ENCODE results near the gene ARHGEF18. TPM values are rescaled to one million over a fixed set of nuclear protein-coding genes. Genes with fewer than 3 reads are reported as not detected.

ARHGEF18 gene
- total RNA-seq, 1 experiment from 2014 or later: 38.3 TPM

DNA sequence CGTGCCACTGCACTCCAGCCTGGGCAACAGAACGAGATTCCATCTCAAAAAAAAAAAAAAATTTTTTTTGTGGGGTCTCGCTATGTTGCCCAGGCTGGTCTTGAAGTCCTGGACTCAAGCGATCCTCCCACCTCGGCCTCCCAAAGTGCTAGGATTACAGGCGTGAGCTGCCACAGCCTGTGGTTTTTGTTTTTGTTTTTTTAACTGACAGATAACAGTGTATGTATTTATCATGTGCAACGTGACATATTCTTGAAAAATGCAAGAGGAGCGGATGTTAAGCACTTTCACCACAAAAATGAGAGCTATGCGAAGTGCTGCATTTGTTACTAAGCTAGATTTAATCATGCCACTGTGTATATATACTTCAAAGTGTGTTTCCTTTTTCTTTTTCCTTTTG lies 49.0 kb downstream of the ARHGEF18 start:
- Histone ChIP-seq H2BK15ac (ENCODE audit: low read depth, low read length) (no peak overlapping the region), H3K4me1 (ENCODE audit: insufficient read depth, low read length) (peaks cover 3% of the 10 kb centered on the region; the same call in 1 of the 2 replicates), H3K56ac (ENCODE audit: insufficient read length, low read depth, low read length) (no peak overlapping the region), H2AK5ac (ENCODE audit: insufficient read length, low read length) (no peak overlapping the region), H2BK120ac (ENCODE audit: low read depth, low read length, poor library complexity, severe bottlenecking) (no peak overlapping the region), H4K91ac (ENCODE audit: insufficient read length, low read depth, low read length) (no peak overlapping the region), H3K4ac (ENCODE audit: low read depth, low read length) (no peak overlapping the region), H4K8ac (replicated peaks; ENCODE audit: insufficient read length, low read depth, low read length) (no peak overlapping the region), H3T11ph (ENCODE audit: low read length) (no peak overlapping the region), H3K4me2 (ENCODE audit: insufficient read depth, insufficient read length, low read length) (no peak overlapping the region), H2BK5ac (ENCODE audit: insufficient read length, low read length) (no peak overlapping the region), H4K5ac (ENCODE audit: insufficient read length, low read depth, low read length) (no peak overlapping the region), H4K20me1 (ENCODE audit: control insufficient read depth, insufficient read depth, insufficient read length) (no peaks in the 10 kb centered on the region), H2AFZ (ENCODE audit: low read length) (no peak overlapping the region), H3K14ac (ENCODE audit: insufficient read depth, low read length) (no peak overlapping the region), H3K79me2 (ENCODE audit: insufficient read depth, low read length) (peaks cover 18% of the 10 kb centered on the region; the same call in 1 of the 2 replicates), H3K18ac (ENCODE audit: insufficient read length, low read depth, low read length) (no peak overlapping the region), H2BK20ac (ENCODE audit: low read depth, low read length, poor library complexity, severe bottlenecking) (no peak overlapping the region), H3K23ac (ENCODE audit: insufficient read length, low read depth, low read length) (no peak overlapping the region), H3K79me1 (ENCODE audit: insufficient read depth, low read depth, low read length, poor library complexity, severe bottlenecking) (peaks cover 4% of the 10 kb centered on the region), H3K9me3 (ENCODE audit: control insufficient read depth, low read depth, low read length) (no peaks in the 10 kb centered on the region), H2BK12ac (ENCODE audit: insufficient read length, low read depth, low read length) (no peak overlapping the region), H3K27ac (ENCODE audit: insufficient read length, low read depth, low read length) (no peak overlapping the region), H3K27me3 (ENCODE audit: insufficient read depth, low read length) (no peaks in the 10 kb centered on the region), H3K23me2 (ENCODE audit: insufficient read length, low read depth, low read length, poor library complexity, severe bottlenecking) (peaks cover 10% of the 10 kb centered on the region), H3K9ac (ENCODE audit: extremely low read depth, insufficient read length, low read length) (no peak overlapping the region)
- DNase-seq: no peak
- no CpG with 5 or more reads among the region's 9 CpGs for WGBS (ENCODE audit: extremely low coverage, insufficient read length, low lambda C conversion rate)
- no peak overlapping the region for H3K27ac Mint-ChIP-seq
- TF ChIP-seq, protein P1, sequence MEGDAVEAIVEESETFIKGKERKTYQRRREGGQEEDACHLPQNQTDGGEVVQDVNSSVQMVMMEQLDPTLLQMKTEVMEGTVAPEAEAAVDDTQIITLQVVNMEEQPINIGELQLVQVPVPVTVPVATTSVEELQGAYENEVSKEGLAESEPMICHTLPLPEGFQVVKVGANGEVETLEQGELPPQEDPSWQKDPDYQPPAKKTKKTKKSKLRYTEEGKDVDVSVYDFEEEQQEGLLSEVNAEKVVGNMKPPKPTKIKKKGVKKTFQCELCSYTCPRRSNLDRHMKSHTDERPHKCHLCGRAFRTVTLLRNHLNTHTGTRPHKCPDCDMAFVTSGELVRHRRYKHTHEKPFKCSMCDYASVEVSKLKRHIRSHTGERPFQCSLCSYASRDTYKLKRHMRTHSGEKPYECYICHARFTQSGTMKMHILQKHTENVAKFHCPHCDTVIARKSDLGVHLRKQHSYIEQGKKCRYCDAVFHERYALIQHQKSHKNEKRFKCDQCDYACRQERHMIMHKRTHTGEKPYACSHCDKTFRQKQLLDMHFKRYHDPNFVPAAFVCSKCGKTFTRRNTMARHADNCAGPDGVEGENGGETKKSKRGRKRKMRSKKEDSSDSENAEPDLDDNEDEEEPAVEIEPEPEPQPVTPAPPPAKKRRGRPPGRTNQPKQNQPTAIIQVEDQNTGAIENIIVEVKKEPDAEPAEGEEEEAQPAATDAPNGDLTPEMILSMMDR (conservative IDR thresholded peaks at IDR 0.05): no peak
- H3K4me3 Mint-ChIP-seq: no peak overlapping the region
- peaks cover 0 to 6% (median 5%) of the 10 kb centered on the region in 3 experiments; a peak in 5 of 7 replicates for H3K36me3 Mint-ChIP-seq (ENCODE audit: insufficient read depth in 1 of 3, low read depth in 3 of 3)
- H3K27me3 Mint-ChIP-seq (ENCODE audit: low read depth): no peaks in the 10 kb centered on the region; the same call in 1 of the 2 replicates
- H3K9me3 Mint-ChIP-seq: no peaks in the 10 kb centered on the region; a peak in 1 of 5 replicates
- H3K4me1 Mint-ChIP-seq: peaks cover 15 to 18% of the 10 kb centered on the region in 2 experiments

Other genes with a start within 250 kb of the ARHGEF18 start
- 37.0 and 39.8 TPM in 2 replicates for gene INSR, start 54.5 kb upstream of the ARHGEF18 start, total RNA-seq (2021)
- gene PEX11G, start 140.1 kb downstream of the ARHGEF18 start, total RNA-seq (2021): 2.4 and 2.8 TPM in 2 replicates
- gene ZNF358, start 167.2 kb downstream of the ARHGEF18 start, total RNA-seq (2021): 40.5 and 41.5 TPM in 2 replicates
- gene MCOLN1, start 173.7 kb downstream of the ARHGEF18 start, total RNA-seq (2021): 15.7 and 18.7 TPM in 2 replicates
- gene PNPLA6, start 186.8 kb downstream of the ARHGEF18 start, total RNA-seq (2021): 130 and 135 TPM in 2 replicates
- 28.4 and 31.3 TPM in 2 replicates for gene CAMSAP3, start 246.9 kb downstream of the ARHGEF18 start, total RNA-seq (2021)

All from H9 (cell line).